ENCODE data around the gene PROK1.

DNA sequence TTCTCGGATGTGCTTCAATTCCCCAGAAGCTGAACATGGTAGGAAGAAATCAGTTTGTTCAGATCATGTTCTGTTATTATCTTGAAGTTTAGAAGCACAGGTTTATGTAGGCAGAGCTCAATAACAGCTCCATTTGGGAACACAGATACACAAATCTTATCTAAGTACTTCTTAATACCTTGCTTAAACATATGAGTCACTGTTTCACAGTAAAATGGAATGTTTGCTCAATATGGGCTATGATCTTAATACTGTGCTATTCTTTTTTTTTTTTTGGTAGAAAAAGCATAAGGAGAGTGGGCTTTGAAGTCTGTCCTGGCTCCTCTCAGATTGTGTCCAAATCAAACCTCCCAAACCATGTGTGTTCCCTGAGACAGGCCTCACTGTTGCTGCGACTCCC, 13.4 kb downstream of the PROK1 start:
- TF ChIP-seq, protein P1, sequence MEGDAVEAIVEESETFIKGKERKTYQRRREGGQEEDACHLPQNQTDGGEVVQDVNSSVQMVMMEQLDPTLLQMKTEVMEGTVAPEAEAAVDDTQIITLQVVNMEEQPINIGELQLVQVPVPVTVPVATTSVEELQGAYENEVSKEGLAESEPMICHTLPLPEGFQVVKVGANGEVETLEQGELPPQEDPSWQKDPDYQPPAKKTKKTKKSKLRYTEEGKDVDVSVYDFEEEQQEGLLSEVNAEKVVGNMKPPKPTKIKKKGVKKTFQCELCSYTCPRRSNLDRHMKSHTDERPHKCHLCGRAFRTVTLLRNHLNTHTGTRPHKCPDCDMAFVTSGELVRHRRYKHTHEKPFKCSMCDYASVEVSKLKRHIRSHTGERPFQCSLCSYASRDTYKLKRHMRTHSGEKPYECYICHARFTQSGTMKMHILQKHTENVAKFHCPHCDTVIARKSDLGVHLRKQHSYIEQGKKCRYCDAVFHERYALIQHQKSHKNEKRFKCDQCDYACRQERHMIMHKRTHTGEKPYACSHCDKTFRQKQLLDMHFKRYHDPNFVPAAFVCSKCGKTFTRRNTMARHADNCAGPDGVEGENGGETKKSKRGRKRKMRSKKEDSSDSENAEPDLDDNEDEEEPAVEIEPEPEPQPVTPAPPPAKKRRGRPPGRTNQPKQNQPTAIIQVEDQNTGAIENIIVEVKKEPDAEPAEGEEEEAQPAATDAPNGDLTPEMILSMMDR (IDR thresholded peaks at IDR 0.05; ENCODE audit: low read length): no peak
- TF ChIP-seq EZH2 (IDR thresholded peaks at IDR 0.05; ENCODE audit: borderline replicate concordance, low read length): no peak
